A673 (cell line): Measurements from ENCODE around the gene NLGN1.

Experiments used
- CTCF ChIP-seq: fragments of 300-800, 200-600 bp; sonication (generic); conservative IDR thresholded peaks from 2 replicates; pipeline ENCODE4 v1.5.1; 2017; ENCODE audit warnings: low read depth, mild to moderate bottlenecking, antibody characterized with exemption, low read length, moderate library complexity, mixed read lengths
- EZH2 ChIP-seq: fragments of 200-600 bp; sonication (generic); IDR thresholded peaks from 2 replicates; pipeline ENCODE4 v1.6.1; 2017; ENCODE audit warnings: borderline replicate concordance, low read depth, mild to moderate bottlenecking, mixed read lengths, antibody characterized with exemption, low read length; ENCODE audit not compliant: poor library complexity, severe bottlenecking

GRCh38 chr3:173993299-173993698, 595.8 kb downstream of the NLGN1 start:
- TF ChIP-seq CTCF (peak; percentile 55), EZH2 (no peak)
